ENCODE results near the gene IZUMO1R.
"Not testable (repeated sequence)": the region's sequence is repeated elsewhere in the genome, so short reads cannot be mapped to it uniquely, and the experiment has no call there.

The IZUMO1R gene

DNA sequence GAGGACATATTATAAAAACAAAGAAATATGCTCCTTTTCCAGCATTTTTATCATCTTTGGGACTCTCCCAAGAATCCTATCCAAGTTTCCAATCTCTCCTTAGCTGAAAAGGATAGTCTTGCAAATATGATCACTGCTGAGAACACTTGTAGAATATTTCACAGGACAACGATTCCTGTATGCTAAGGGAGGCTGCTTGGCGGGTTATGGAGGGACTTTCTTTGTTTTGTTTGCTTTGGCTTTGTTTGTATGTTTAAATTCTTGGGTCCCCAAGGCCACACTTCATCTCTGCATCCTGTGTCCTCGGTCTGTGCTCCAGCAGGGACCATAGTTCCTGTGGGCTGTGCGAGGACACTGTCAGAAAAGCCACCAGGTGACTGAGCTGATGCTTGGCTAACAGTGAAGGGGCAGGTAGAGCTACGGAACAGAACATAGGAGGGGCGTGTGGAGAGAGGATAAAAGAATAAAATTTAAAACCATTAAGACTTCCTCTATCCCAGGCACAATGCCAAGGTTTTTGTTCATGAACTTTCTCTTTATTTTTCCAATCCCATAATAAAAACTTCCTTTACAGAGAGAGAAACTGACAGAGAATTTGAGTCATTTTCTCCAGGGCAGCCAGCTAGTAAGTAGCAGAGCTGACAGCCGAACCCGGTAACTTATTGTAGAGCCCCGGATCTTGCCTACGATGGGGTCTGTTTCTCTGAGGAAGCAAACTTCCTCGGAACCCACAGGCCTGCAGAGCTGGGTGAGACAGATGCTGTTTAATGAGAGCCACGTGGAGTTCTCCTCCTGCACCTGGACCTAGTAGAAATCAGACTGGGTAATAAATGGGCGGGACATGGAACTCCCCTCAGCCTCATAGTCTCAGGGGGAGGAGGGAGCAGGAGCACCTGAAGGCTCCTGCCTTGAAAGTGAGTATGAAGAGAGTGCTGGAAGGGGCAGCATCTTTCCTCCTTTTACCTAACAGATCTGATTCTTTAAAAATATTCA lies at the start of gene IZUMO1R:
TSS of gene IZUMO1R (plus strand) at position 615 of the 993 bp plus-strand sequence. CDS start 1,057 bp downstream, outside the sequence.
- DNase-seq = no peak

DNA sequence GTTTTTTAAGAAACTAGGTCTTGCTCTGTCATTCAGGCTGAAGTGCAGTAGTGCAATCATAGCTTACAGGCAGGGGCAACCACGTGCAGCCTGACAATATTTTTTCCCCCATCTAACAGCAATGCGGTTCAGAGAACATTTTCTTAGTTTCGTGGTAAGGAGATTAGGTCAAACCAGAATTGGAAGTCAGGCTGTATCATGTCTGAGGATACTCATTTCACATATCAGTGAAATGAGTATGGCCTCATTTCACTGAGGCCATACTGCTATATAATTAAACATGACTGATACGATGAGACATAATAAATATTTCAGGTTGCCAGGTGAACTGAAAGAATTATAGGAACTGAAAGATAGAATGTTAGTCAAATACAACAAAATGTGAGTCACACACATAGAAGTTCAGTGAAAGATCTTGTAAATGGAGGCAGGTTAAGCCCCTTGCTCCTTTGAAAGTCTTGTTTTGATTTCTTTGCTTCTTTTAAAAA lies 32.5 kb upstream of the IZUMO1R start:
- no peak for DNase-seq

DNA sequence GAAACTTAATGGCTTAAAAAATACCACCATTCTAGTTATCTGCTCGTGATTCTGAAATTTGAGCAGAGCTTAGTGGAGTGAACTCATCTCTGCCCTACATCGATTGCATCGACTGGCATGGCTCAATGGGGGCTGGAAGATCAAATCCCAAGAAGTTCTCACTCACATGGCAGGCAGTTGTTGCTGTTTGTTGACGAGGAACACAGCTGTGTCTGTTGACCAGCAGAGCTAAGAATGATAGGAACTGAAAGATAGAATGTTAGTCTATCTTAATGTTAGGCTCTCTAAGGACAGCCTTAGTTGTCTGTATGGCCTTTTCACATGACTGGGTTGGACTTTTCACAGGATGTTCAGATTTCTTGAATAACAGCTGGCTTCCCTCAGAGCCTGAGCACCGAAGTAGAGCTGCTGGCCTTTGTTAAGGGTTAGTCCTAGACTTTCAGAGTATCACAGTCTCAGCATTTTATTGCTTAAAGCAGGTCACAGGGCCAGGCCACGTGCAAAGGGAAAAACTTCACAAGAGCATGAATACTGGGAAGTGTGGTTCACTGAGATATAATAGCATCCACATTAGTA lies 31.6 kb upstream of the IZUMO1R start:
- DNase-seq = no peak

DNA sequence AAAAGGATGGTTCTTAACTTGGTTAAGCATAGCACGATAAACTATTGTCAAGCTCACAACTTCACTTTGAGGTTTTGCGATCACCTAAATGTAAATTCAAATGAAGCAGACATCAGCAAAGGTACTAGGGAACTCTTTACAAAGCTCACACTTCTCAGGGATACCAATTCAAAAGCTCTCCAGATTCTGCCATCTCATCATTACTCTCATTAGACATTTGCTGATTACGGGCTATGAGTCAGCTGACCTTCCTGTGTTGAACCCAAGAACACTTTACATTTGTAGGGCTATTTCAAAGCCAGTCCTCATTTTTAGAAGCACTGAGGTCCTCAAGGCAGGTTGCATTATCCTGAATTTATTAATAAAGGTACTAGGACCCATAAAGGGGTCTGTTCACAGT lies 28.4 kb upstream of the IZUMO1R start:
- DNase-seq = no peak

DNA sequence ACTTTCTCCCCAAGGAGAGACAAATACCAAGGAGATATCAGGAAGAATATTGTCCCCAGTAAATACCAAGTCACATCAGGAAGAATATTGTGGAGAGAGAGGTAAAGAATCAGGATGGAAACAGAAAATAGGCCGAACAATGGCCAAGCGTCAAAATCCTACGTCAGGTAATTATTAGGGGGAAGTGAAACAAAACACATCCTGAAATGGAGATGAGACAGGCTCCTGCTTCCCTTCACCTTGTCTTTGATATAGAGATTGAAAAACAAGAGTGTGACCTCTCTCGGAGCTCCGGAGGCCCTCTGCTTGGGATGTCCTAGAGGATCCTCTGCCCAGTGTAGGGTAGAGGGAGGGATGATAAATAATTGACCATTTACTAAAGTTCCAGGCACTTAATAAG lies 27.4 kb upstream of the IZUMO1R start:
- no peak for DNase-seq

DNA sequence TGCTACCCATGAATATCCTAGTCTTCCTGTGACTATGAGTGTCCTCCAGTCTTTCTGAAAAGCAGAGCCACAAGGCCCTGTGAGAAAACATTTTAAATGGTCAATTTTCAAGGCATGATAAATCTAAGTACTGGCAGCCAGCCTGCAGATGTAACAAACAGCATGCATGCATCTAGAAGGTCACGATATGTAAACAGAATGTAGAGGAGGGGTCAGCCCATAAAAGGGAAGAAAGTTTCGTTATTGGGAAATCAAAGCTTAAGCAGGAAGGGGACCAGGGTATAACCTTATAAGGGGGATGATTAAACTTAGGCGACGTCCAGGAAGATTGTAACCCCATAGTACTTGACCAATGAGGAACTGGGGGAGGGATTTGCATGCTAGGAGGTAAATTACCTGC lies 26.2 kb upstream of the IZUMO1R start:
- DNase-seq = not testable (repeated sequence)

DNA sequence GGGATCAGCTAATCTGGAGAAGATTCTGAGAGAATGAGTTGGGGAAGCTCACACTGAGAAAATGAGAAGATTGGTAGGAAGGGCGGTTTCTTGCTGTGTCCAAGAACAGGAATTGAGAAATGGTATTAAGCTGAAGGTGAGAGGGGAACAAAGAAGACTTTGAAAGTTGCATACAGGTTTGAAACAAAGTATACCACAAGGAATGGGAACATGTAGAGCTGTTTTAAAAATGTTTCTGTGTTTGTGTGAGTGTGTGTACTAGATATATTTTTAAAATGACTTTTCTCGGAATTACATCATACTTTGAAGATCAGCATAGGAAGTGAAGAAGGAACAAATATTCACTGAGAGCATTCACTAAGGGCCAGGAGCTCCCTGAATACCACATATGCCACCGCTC lies 24.4 kb upstream of the IZUMO1R start:
- DNase-seq = no peak

DNA sequence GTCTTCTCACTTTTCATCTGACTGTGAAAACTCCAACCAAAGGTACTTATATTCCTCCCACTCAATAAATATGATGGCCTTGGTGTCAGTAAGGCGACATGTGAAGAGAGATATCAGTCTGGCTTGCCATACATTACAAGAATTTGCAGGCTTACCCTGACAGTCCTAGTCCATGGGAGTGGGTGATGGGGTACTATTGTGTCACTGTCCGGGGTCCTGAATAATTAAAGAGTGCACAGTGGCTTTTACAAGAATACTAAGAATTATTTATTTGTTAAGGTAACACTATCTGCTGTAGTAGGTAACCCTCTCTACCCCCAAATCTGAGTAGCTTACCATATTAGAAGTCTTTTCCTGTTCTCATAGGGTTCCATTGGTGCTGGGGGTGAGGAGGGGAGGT lies 23.1 kb upstream of the IZUMO1R start:
- no peak for DNase-seq

DNA sequence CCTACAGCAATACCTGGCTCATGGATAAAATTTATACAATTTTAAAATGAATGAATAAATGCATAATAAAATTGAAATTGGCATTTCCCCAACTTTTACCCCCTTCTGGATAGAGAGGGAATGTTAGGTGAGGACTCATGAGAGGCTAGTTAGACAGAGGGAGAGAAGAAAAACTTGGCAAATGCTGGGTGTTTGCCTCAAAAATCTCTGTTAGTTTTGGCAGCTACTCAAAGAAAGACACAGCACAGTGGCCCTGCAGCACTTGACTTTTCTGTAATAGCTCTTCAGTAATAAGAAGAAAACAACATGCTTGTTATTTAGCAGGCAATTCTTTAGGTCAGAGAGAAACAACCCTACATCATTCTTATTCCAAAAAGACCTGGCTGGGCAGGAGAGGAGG lies 20.7 kb upstream of the IZUMO1R start:
- DNase-seq = no peak

DNA sequence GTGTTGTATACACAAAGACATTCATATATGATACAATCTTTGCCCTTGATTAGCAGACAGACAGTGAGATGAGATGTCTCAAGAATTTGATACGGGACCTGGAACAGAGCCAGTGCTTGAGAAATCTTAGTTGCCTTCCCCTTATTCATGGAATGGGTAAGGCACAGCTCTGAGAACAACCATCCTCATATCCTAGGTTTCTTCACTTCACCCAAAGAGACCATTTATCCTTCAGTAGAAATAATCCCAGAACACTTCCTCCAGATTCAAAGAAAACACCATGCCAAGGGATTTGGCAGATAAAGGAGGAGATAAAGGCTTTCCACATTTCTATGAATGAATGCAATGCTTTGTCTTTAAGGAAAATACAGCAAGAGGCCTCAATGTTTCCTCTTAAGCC lies 8.8 kb upstream of the IZUMO1R start:
- no peak for DNase-seq

DNA sequence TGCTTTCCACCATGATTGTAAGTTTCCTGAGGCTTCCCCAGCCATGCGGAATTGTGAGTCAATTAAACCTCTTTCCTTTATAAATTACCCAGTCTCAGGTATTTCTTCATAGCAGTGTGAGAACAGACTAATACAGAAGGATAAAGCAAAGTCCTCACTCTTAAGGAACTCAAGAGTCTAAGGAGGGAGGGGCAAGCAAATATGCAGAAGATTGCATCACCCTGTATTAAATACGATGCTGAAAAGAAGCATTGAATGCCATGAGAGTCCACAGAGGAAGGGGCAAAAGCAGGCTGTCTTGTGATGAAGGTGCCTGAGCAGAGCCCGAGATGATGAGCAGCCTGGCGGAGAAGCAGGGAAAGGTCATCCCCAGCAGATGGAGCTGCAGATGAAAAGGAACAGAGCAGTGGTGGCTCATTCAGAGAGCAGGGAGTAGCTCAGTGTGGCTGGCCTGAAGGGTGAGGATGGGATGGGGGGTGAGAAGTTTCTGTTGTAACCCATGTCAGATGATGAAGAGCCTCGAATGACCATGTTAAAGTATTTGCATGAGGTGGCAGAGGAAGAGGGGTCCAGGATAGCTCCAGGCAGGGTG lies 6.3 kb upstream of the IZUMO1R start:
- no peak for DNase-seq

DNA sequence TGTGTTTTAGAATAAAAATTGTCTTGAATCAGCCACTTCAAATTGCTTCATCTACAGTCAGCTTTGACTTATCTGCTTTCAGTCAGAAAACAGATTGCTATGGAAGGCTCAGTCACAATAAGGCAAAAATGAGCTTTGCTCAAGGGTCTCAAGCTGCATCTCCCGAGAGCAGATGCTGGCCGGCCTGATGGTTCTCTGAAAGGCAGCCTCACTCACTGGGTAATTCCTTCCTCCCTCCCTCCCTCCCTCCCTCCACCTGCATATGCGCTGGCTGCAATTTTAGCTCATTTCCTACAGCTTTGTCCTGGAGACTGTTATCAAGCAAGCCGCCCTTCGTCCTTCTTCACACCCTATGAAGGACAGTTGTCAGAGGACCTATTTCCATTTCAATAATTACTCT lies 1.6 kb upstream of the IZUMO1R start:
- no peak for DNase-seq

DNA sequence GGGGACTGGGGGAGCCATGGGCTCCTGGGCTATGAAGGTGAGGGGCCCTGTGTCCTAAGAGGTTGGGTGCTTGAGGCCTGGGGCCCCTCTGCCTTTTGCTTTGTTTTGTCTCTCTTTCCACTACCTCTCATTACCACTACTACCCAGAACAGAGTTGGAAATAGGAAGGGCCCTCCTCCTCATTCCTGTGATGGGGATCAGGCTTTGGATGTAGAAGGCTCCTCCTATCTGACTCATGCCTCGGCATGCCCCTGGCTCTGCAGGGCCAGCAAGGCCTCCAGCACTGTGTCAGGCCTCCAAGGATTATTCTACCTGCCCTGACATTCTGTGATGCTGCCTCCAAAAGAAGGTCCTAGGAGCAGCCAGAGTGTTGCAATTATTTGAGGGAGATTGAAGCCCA lies 766 bp downstream of the IZUMO1R start:
- DNase-seq = no peak

DNA sequence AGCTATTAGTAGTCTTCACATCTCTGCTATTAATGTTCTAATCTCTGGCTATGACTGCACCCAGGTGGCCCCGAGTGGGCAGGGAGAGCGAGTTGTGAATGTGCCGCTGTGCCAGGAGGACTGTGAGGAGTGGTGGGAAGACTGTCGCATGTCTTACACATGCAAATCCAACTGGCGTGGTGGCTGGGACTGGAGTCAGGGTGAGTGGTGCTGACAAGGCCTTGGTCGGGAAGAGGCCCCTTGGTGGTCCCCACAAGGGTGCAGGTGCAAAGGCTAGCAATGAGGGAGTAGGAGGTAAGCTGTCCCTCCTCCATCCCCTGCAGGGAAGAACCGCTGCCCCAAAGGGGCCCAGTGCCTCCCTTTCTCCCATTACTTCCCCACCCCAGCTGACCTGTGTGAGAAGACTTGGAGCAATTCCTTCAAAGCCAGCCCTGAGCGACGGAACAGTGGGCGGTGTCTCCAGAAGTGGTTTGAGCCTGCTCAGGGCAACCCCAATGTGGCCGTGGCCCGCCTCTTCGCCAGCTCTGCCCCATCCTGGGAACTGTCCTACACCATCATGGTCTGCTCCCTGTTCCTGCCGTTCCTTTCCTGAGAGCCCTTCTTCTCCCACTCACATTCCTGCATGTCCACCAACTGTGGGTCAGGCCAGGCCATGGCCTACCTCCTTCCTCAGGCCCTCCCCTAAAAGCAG lies 2.9 kb downstream of the IZUMO1R start:
- no peak for DNase-seq

DNA sequence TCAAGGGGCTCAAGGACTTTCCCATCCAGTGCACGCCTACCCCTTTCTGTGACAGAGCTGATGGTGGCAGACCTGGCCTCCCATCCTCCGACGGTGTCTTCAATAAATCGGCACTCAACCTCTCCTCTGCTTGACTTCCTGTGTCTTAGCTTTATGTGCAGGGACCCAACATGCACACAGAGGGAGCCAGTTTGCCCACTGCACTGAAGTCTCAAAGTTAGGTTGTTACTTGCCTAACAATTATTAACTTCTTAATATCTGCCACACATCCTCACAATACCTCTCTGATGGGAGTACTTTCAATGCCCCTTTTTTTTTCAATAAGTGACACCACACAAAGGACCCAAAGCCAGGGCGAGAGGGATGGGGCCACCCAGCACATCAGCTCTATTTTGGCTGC lies 3.6 kb downstream of the IZUMO1R start:
- DNase-seq = no peak

DNA sequence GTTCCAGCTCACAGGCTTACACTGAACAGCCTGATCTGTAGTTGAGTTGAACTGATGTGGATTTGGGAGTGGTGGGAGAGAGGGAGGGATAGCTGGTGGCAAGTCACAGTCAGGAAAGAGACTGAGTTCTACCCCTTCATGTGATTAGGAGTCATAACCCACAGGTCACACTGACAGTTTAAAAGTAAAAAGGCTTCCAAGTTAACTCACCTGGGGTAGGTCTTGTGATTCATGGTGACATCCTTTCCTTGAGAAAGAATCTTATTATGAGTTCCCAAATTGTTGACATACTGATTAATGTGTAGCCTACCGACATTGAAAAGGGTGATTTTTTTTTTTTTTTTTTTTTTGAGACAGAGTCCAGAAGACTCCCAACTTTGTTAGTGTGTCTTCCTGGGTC lies 5.4 kb downstream of the IZUMO1R start:
- DNase-seq = no peak

DNA sequence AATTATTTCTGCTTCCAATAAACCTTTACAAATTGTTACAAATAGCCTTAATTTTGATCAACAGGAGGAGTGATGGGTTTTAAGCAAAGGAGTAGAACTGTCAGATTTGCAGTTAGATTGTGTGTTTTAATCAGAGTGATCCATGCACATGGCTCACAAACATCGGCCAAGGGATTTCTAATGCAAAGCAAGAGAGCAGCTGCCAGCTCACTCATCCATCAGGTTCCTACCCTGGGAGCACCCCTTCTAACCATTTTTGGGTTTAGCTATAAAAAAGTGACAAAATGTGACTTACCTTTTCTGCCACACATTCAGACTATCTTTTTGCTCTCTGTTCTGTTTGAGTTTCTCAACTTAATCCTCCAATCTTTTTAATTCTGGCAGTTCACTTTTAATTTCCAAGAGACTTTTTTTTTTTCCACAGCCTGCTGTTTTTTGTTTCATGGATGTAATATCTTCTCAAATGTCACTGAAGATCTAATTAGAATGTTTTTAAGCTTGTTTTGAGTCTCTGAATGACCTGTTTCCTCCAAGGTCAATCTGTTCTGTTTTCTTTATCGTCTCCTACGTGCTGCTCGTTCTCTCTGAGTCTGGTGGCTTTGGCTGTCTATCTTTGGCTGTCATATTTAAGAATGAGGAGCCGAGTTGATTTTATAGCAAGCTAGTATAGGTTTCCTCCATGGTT lies 6.0 kb downstream of the IZUMO1R start:
- no peak for DNase-seq

DNA sequence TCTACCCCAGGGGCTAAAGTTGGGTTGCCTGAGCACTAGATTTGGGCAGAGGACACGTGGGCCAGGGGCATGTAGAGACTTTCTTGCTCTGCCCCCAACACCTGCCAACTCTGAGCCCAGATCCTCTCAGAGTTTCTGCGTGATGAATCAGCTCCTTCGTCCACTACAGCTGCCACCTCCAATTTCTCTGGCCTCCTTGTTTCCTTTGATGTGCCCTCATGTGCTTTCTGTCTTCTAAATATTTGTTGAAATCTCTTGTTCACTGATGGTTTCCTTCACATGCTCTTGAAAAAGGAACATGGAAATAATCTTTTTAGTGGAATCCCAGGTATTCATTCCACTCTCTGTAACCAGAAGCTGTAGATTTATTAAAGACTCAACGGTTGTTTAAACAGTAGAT lies 8.0 kb downstream of the IZUMO1R start:
- no peak for DNase-seq

DNA sequence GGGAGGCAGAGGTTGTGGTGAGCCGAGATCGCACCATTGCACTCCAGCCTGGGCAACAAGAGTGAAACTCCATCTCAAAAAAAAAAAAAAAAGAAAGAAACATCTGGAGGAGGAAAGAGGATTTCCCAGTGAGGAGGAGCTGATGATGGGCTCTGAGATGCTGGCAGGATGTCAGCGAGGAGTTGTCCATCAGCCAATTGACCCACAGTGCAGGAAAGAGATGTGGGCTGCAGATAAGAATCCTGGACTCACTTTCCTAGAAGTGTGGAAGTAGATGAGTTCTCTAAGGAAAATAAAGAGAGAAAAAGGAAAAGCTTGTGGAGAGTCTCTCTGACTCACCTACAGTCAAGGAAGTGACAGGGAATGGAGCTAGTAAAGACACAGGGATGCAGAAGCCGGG lies 9.7 kb downstream of the IZUMO1R start:
- DNase-seq = no peak

DNA sequence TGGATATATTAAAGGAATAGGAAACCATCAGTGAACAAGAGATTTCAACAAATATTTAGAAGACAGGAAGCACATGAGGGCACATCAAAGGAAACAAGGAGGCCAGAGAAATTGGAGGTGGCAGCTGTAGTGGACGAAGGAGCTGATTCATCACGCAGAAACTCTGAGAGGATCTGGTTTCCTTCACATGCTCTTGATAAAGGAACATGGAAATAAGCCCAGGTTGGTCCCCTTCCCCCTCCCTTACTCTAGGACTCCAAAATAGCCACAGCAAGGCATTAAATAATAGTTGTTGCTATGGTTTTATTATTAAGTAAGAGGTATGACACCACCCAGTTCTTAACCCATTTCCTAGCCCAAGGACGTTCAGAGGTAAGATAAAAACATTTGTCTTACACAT lies 11.3 kb downstream of the IZUMO1R start:
- DNase-seq = no peak

DNA sequence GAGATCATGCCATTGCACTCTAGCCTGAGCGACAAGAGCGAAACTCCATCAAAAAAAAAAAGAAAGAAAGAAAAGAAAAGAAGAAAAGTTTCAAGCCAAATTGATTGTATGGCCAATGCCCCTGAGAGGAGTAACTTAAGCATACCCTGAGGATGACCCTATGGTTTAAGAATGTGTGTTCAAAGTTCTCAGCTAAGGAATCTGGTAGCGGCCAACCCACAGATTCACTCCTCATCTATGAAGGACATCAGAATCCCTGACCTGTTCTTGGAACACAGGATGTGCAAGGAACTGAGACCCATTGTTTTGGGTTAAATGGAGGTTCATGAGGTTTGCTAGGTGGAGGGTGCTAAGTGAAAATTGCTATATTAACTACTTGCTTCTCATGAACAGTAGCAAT lies 18.1 kb downstream of the IZUMO1R start:
- DNase-seq = no peak

DNA sequence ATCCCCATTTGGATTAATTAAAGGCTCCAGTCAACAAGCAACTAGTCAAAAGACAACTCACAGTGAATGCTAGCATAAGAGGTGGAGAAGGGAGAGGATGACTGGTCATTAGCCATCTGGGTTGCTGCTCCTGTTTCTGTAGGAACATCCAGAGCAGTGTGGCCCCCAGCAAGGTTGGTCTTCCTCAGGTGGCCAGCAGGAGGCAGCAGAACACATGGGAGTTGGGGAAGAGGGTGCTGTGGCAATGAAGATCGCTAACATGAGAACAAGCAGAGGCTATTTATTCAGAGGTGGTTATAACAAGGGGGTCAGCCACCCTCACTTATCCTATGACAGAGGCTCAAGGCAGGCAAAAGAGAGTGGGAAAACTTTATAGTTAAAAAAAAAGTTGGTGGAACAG lies 21.3 kb downstream of the IZUMO1R start:
- DNase-seq = peak; percentile 39 to 41

DNA sequence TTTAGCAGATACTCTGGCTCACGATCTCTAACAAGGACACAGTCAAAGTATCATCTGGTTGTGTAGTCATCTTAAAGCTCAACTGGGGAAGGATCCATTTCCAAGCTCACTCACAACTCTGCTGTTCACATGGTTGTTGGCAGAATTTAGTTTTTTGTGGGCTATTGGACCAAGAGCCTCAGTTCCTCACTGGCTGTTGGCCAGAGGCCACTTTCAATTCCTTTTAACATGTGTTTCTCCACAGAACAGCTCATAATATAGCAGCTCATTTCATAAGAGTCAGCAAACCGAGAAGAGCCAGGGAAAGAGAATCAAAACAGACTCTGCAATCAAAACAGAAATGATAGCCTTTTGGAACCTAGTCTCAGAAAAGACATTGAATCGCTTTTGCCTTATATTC lies 22.6 kb downstream of the IZUMO1R start:
- DNase-seq = no peak
